ENCODE measurements around the gene NARS2.

NARS2 gene

GRCh38 chr11:78402847-78403246 is 171.8 kb downstream of the NARS2 start:
- DNase-seq (ENCODE audit: low read depth), result no peak
- TF ChIP-seq, protein P1, sequence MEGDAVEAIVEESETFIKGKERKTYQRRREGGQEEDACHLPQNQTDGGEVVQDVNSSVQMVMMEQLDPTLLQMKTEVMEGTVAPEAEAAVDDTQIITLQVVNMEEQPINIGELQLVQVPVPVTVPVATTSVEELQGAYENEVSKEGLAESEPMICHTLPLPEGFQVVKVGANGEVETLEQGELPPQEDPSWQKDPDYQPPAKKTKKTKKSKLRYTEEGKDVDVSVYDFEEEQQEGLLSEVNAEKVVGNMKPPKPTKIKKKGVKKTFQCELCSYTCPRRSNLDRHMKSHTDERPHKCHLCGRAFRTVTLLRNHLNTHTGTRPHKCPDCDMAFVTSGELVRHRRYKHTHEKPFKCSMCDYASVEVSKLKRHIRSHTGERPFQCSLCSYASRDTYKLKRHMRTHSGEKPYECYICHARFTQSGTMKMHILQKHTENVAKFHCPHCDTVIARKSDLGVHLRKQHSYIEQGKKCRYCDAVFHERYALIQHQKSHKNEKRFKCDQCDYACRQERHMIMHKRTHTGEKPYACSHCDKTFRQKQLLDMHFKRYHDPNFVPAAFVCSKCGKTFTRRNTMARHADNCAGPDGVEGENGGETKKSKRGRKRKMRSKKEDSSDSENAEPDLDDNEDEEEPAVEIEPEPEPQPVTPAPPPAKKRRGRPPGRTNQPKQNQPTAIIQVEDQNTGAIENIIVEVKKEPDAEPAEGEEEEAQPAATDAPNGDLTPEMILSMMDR (conservative IDR thresholded peaks at IDR 0.05; ENCODE audit: control insufficient read depth, insufficient read depth, low read depth, low read length), result no peak
- no peak overlapping the region for H3K4me3 ChIP-seq (ENCODE audit: control insufficient read depth, low read depth, low read length)

DNA sequence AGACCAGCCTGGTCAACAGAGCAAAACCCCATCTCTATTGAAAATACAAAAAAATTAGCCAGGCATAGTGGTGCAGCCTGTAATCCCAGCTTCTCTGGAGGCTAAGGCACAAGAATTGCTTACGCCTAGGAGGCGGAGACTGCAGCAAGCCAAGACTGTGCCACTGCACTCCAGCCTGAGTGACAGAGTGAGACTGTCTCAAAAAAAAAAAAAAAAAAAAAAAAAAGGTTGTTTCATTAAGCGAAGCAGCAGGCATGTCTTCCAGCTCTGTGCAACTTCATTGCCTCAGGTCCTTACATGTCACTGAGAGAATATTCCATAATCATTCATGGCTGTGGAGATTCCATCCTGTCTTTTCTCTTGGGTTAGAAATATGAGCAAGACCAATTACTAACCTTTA is 174.0 kb downstream of the NARS2 start:
- TF ChIP-seq, protein P1 (conservative IDR thresholded peaks at IDR 0.05; ENCODE audit: control insufficient read depth, insufficient read depth, low read depth, low read length), result no peak
- no peak overlapping the region for H3K4me3 ChIP-seq (ENCODE audit: control insufficient read depth, low read depth, low read length)
- DNase-seq (ENCODE audit: low read depth), result no peak

GRCh38 chr11:78400116-78400515 is 174.5 kb downstream of the NARS2 start:
- no peak for DNase-seq (ENCODE audit: low read depth)
- TF ChIP-seq, protein P1 (conservative IDR thresholded peaks at IDR 0.05; ENCODE audit: control insufficient read depth, insufficient read depth, low read depth, low read length), result no peak
- no peak overlapping the region for H3K4me3 ChIP-seq (ENCODE audit: control insufficient read depth, low read depth, low read length)

- H3K4me3 ChIP-seq (ENCODE audit: control insufficient read depth, low read depth, low read length), result no peak overlapping the region
- TF ChIP-seq, protein P1 (conservative IDR thresholded peaks at IDR 0.05; ENCODE audit: control insufficient read depth, insufficient read depth, low read depth, low read length), result no peak
- DNase-seq (ENCODE audit: low read depth), result no peak
Measured at GRCh38 chr11:78399136-78399535, 175.5 kb downstream of the NARS2 start.

- H3K4me3 ChIP-seq (ENCODE audit: control insufficient read depth, low read depth, low read length), result no peak overlapping the region
- no peak for DNase-seq (ENCODE audit: low read depth)
- TF ChIP-seq, protein P1 (conservative IDR thresholded peaks at IDR 0.05; ENCODE audit: control insufficient read depth, insufficient read depth, low read depth, low read length), result no peak
Measured at GRCh38 chr11:78398715-78399114, 175.9 kb downstream of the NARS2 start.

DNA sequence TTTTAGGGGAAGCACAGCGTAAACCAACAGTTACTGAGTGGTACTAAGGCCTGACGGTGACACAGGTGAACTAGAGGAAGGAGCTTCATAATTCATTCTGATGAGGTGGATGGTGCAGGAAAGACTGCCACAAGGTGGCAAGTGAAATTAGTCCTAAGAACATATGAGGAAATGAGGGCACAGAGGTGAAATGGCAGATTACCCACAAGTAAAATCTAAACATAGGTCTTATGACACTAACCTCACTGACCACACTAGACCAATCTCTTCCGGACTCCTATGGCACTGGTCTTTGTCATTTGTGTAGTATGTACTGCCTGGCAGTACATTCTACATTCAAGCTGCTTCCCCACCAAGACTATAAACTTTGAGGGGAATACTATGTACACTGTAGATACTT is 177.3 kb downstream of the NARS2 start:
- no peak overlapping the region for H3K4me3 ChIP-seq (ENCODE audit: control insufficient read depth, low read depth, low read length)
- DNase-seq (ENCODE audit: low read depth), result no peak
- TF ChIP-seq, protein P1 (conservative IDR thresholded peaks at IDR 0.05; ENCODE audit: control insufficient read depth, insufficient read depth, low read depth, low read length), result no peak

- TF ChIP-seq, protein P1 (conservative IDR thresholded peaks at IDR 0.05; ENCODE audit: control insufficient read depth, insufficient read depth, low read depth, low read length), result no peak
- no peak for DNase-seq (ENCODE audit: low read depth)
- H3K4me3 ChIP-seq (ENCODE audit: control insufficient read depth, low read depth, low read length), result no peak overlapping the region
Measured at GRCh38 chr11:78395597-78395996, 179.1 kb downstream of the NARS2 start.

Measured in fibroblast of mammary gland (primary cell).